ENCODE data around the gene STAMBP. TPM values are rescaled to one million over a fixed set of nuclear protein-coding genes. Genes with fewer than 3 reads are reported as not detected.

Gene STAMBP
- polyA plus RNA-seq, 3 donors = 26.0 to 40.8 (median 40.7) TPM

DNA sequence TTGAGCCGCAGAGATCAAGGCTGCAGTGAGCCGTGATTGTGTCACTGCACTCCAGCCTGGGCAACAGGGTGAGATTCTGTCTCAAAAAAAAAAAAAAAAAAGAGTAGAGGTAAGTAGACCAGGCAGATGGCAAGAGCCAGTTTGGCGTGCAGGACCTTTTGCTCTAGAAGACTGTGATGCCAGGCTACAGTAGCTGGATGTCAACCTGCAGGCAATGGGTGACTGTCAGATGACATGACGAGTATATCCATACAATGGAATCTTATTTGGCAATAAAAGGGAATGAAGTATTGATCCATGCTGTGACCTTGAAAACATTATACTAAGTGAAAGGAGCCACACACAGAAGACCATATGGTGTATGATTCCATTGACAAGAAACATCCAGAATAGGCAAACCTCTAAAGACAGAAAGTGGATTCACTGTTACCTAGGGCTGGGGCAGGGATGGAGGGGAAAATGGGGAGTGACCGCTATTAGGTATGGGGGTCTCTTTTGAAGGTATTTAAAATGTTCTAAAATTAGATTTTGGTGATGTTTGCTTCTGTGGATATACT lies 86.8 kb downstream of the STAMBP start:
- Histone ChIP-seq H3K36me3 (replicated peaks in 1 of 2; ENCODE audit: control insufficient read depth in 1 of 2, insufficient read depth in 2 of 2, low read length in 2 of 2) (no peaks in the 10 kb centered on the region), H3K79me2 (ENCODE audit: insufficient read depth, low read length) (no peaks in the 10 kb centered on the region), H3K4me1 (ENCODE audit: control insufficient read depth in 1 of 2, insufficient read depth in 2 of 2, low read length in 2 of 2) (no peaks in the 10 kb centered on the region), H3K4me2 (replicated peaks; ENCODE audit: extremely low read depth, low read length, poor library complexity, severe bottlenecking) (no peak overlapping the region), H3K9me3 (replicated peaks in 1 of 2; ENCODE audit: control insufficient read depth in 1 of 2, insufficient read depth in 1 of 2, low read length in 2 of 2) (no peaks in the 10 kb centered on the region), H2AFZ (ENCODE audit: insufficient read depth, low read depth, low read length, poor library complexity, severe bottlenecking) (no peak overlapping the region), H3K9ac (ENCODE audit: insufficient read depth, low read length, poor library complexity, severe bottlenecking) (no peak overlapping the region), H3K27me3 (ENCODE audit: control insufficient read depth in 2 of 2, insufficient read depth in 2 of 2, low read length in 2 of 2) (no peaks in the 10 kb centered on the region), H3K4me3 (replicated peaks in 1 of 3; ENCODE audit: low read depth in 2 of 3, low read length in 3 of 3) (no peak overlapping the region), H4K20me1 (ENCODE audit: insufficient read depth, low read length) (no peaks in the 10 kb centered on the region), H3K27ac (ENCODE audit: low read depth in 1 of 2, low read length in 2 of 2) (no peak overlapping the region)
- H3K27ac Mint-ChIP-seq = no peak overlapping the region
- DNase-seq = no peak
- H3K36me3 Mint-ChIP-seq = no peaks in the 10 kb centered on the region
- intact Hi-C loops (cut with micrococcal nuclease) = no loop called here
- H3K4me1 Mint-ChIP-seq = peaks cover 6% of the 10 kb centered on the region
- peaks cover 0 to 1% (median 1%) of the 10 kb centered on the region in 3 donors for H3K27me3 Mint-ChIP-seq (ENCODE audit: low read depth in 3 of 3)
- TF ChIP-seq, protein P1, sequence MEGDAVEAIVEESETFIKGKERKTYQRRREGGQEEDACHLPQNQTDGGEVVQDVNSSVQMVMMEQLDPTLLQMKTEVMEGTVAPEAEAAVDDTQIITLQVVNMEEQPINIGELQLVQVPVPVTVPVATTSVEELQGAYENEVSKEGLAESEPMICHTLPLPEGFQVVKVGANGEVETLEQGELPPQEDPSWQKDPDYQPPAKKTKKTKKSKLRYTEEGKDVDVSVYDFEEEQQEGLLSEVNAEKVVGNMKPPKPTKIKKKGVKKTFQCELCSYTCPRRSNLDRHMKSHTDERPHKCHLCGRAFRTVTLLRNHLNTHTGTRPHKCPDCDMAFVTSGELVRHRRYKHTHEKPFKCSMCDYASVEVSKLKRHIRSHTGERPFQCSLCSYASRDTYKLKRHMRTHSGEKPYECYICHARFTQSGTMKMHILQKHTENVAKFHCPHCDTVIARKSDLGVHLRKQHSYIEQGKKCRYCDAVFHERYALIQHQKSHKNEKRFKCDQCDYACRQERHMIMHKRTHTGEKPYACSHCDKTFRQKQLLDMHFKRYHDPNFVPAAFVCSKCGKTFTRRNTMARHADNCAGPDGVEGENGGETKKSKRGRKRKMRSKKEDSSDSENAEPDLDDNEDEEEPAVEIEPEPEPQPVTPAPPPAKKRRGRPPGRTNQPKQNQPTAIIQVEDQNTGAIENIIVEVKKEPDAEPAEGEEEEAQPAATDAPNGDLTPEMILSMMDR (IDR thresholded peaks at IDR 0.05) = no peak
- H3K9me3 Mint-ChIP-seq = no peaks in the 10 kb centered on the region
- WGBS (ENCODE audit: insufficient coverage) = 89% methylated on average over 3 of the region's 5 CpGs
- no peak overlapping the region for H3K4me3 Mint-ChIP-seq

DNA sequence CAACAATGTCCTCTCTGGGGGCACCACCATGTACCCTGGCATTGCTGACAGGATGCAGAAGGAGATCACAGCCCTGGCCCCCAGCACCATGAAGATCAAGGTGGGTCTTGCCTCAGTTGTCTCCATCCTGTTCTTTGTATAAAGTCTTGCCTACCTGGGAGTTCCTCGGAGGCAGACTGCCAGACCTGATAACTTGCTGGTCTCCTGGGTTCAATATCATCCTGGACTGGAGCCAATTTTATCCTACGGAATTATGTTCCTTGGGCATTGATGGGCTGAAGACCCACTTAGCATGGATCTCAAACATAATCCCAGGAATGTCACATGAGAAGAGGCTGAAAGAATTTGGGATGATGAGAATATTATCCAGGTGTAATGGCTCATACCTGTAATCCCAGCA lies 87.9 kb downstream of the STAMBP start:
- H3K4me3 ChIP-seq (replicated peaks in 1 of 3; ENCODE audit: low read depth in 2 of 3, low read length in 3 of 3) = no peak overlapping the region
- no peaks in the 10 kb centered on the region for H4K20me1 ChIP-seq (ENCODE audit: insufficient read depth, low read length)
- H2AFZ ChIP-seq (ENCODE audit: insufficient read depth, low read depth, low read length, poor library complexity, severe bottlenecking) = no peak overlapping the region
- no peaks in the 10 kb centered on the region for H3K79me2 ChIP-seq (ENCODE audit: insufficient read depth, low read length)
- no peaks in the 10 kb centered on the region for H3K9me3 Mint-ChIP-seq
- no peak overlapping the region for H3K27ac Mint-ChIP-seq
- no peaks in the 10 kb centered on the region for H3K36me3 ChIP-seq (replicated peaks in 1 of 2; ENCODE audit: control insufficient read depth in 1 of 2, insufficient read depth in 2 of 2, low read length in 2 of 2)
- 100% methylated on average over 1 of the region's 2 CpGs for WGBS (ENCODE audit: insufficient coverage)
- H3K9ac ChIP-seq (ENCODE audit: insufficient read depth, low read length, poor library complexity, severe bottlenecking) = no peak overlapping the region
- TF ChIP-seq, protein P1 (IDR thresholded peaks at IDR 0.05) = no peak
- H3K9me3 ChIP-seq (replicated peaks in 1 of 2; ENCODE audit: control insufficient read depth in 1 of 2, insufficient read depth in 1 of 2, low read length in 2 of 2) = no peaks in the 10 kb centered on the region
- H3K36me3 Mint-ChIP-seq = no peaks in the 10 kb centered on the region
- no peak overlapping the region for H3K4me2 ChIP-seq (replicated peaks; ENCODE audit: extremely low read depth, low read length, poor library complexity, severe bottlenecking)
- DNase-seq = no peak
- no peaks in the 10 kb centered on the region for H3K27me3 ChIP-seq (ENCODE audit: control insufficient read depth in 2 of 2, insufficient read depth in 2 of 2, low read length in 2 of 2)
- peaks cover 0 to 1% (median 1%) of the 10 kb centered on the region in 3 donors for H3K27me3 Mint-ChIP-seq (ENCODE audit: low read depth in 3 of 3)
- H3K4me3 Mint-ChIP-seq = no peak overlapping the region
- intact Hi-C loops (cut with micrococcal nuclease) = no loop called here
- peaks cover 0 to 3% of the 10 kb centered on the region in 2 donors for H3K4me1 ChIP-seq (ENCODE audit: control insufficient read depth in 1 of 2, insufficient read depth in 2 of 2, low read length in 2 of 2)
- H3K27ac ChIP-seq (ENCODE audit: low read depth in 1 of 2, low read length in 2 of 2) = no peak overlapping the region
- peaks cover 10% of the 10 kb centered on the region for H3K4me1 Mint-ChIP-seq
